Glomerular visceral epithelial cell (primary cell): Measurements from ENCODE around the gene B9D2.

ENCODE experiments used
- DNase-seq: peaks from one replicate; pipeline ENCODE4 v3.0.0-alpha.2; 2016; ENCODE audit errors: extremely low spot score

The B9D2 gene

DNA sequence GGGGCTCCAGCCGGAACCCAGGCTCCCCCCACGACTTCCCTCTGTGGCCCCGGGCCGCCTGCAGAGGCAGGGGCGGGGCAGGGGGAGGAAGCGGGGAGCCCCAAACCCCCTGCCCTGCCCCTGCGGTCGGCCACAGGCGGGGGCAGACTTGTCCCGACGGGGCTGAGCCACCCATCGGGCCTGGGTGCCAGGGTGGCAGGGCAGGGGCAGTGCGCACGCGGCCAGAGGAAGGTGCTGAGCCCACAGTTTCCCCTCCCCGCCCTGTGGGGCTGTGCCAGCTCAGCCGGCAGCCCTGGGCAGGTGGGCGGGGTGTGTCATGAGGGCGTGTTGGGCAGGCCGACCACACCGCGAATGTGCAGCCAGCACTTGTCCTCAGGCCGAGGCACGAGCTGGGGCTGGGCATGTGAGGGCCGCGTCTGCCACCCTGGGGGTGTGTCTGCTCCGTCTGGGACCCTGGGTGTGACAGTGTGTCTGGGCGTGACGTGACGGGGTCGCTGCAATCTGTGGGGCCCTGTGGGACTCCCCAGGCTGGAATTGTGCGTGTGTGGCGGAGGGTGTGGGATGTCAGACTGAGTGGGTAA is 36.3 kb downstream of the B9D2 start:
- DNase-seq: peak; percentile 86

GRCh38 chr19:41327076-41327575 is 36.8 kb downstream of the B9D2 start:
- DNase-seq: no peak

DNA sequence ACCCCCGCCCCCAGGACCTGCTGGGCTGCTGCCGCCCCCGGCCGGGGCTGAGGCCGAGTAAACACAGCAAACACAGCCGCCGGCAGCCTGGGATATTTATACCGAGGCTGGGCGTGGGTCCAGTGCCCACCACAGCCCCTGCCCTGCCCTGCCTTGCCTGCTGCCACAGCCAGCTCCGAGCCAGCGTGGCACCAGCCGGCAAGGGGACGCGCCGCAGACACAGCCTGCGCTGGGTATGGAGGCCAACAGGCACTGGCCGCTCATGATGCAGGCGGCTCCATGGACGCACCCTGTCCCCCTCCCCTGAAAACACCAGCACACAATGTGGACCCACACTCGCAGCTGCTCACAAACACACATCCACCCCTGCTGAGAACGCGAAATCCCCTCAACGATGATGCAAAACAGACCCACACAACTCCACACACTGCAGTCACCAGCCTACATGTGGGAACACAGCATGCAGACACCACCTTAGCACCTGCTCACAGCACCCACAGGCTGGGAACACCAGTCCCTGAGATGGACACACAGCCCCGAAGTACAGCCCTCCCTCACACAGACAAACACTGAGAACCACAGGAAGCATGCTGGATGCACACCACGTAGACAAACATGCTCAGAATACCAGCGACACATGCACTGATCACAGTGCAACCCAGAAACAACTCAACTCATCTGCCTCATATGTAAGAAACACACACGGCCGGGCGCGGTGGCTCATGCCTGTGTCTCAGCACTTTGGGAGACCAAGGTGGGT is 37.8 kb downstream of the B9D2 start:
- DNase-seq: peak; percentile 78

DNA sequence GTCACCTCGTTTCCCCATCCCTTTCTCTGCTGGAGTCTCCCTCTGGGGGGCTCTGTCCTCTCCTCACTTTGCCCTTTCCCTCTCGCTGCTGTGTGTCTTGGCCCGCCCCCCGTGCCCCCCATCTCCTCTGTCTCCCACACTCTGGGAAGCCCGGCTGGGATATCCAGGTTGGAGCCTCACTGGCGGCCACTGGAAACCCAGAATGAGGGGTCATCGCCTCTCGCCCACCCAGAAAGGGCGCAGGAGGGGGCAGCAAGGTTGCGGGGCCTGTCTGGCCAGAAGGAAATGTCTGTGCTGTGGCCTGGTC is 38.4 kb downstream of the B9D2 start:
- DNase-seq: no peak

- DNase-seq: peak; percentile 80
These were observed 38.9 kb downstream of the B9D2 start for GRCh38 chr19:41324921-41325639.

- DNase-seq: no peak
These were observed 39.7 kb downstream of the B9D2 start for GRCh38 chr19:41324231-41324702.

DNA sequence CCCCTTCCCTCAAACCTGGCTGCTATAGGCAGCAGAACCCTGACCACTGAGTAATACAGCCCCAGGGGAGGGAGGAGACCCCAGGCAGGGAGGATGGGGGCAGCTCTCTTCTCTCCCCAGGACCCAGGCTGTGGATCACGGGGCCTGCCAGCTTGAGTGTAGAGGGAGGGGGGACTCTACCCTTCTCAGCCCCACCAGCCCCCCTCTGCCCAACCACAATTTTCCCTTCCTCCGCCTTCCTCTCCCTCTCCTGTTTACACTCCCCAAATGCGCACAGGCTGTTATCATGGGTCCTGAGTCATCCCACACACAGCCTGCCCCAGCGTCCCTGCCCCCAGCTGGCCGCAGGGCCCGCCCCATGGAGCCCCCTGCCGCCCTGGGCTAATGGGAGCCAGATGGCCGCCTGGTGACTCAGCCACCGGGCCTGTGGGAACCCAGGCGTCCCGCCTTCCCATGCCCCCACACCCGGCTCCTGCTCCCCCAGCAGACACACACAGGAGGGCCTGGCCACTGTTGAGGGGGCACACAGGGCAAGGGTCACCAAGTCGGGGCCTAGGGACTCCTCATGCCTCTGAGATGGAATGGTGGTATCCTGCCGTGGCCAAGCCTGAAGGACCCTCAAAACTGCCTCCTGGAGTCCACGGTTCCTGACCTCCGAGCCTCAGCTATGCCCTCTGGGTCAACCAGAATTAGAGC is 40.4 kb downstream of the B9D2 start:
- peak; percentile 96 for DNase-seq

DNA sequence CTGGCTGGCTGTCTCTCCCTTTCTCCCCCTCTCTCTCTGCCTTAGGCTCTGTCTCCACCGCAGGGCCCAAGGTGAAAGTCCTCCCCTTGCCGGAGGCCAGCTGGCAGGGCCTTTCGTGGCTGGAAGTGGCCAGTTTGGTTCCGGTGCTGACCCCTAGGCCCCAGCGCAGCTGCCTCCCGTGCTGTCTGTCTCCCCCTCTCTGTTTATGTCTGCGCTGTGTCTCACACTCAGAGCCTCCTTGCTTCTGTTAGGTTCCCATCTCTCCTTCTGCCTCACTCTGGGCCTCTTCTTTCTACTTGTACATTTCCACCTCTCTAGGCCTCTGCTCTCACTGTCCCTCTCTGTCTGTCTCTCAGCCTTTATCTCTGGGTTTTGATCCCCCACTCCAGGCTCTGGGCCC is 40.9 kb downstream of the B9D2 start:
- peak; percentile 65 for DNase-seq

- no peak for DNase-seq
These were observed 41.5 kb downstream of the B9D2 start for GRCh38 chr19:41322451-41322850.

- peak; percentile 90 for DNase-seq
These were observed 42.2 kb downstream of the B9D2 start for GRCh38 chr19:41321600-41322270.

DNA sequence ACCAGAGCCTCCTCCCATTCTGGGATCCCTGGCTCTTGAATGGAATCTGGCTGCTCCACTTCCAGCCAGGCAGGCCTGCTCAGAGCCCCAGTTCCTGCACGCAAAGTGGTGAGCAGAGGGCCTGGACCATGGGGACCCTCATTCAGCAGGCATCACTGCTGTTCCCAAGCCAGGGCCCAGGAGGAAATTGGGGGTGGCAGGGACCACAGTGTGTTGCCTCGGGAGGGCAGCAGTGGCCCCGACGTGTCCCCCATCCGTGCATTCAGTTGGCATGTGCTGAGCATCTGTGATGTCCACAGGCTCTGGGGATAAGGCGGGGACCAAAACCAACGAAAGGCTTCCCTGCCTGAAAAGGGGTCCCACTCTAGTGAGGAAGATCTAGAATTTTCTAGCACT is 42.7 kb downstream of the B9D2 start:
- no peak for DNase-seq

DNA sequence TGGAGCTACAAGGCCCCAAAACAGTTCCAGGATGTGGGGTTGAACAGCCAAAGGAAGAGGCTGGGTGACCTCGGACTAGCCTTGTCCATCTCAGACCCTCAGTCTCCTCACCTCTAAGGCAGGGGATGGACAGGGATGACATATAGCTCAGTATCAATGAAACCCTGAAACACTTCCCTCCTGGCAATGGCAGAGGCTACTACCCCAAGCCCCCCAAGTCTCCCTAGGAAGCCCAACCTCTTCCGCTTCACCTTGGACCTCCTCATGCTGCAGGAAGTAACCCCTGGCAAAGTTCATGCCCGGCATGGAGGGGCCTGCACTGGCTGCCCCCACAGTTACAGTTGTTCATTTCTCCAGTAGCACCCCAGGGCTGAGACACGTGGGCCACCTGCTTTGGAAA is 43.4 kb downstream of the B9D2 start:
- DNase-seq: no peak

DNA sequence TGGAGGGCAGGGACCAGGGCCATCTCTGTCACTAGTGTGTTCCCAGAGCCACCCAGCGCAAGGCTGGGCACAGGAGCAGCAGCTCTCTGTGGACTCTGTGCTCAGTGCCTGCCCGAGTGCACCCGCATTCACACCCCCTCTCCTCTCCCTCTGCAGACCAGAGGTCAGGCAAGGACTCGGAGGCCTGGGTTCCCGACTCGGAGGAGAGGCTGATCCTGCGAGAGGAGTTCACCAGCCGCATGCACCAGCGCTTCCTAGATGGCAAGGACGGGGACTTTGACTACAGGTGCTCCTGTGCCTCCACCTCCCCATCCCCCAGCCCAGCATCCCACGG is 43.8 kb downstream of the B9D2 start:
- no peak for DNase-seq

DNA sequence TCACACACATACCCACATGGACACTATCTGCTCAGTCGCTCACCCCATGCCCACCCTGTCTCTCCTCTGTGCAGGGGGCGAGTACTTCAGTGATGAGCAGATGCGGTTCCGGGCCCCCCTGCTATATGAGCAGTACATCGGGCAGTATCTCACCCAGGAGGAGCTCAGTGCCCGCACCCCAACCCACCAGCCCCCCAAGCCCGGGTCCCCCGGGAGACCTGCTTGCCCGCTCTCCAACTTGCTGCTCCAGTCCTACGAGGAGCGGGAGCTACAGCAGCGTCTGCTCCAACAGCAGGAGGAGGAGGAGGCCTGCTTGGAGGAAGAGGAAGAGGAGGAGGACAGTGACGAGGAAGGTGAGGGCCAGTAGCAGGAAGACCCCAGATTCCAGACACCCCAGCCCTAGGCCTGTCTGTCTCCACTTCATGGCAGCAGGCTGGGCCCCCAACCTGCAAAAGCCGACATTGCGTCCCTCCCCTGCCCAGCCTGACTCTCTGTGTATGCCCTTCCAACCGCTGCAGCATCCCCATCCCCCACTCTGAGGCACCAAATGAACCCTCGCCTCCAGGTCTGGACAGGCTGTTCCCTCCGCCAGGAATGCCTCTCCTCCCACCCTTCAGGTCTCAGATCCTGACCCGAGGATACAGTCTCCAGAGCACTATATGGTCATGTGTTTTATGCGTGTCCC is 44.3 kb downstream of the B9D2 start:
- DNase-seq: no peak

- DNase-seq: no peak
These were observed 45.1 kb downstream of the B9D2 start for GRCh38 chr19:41318696-41319499.

GRCh38 chr19:41316306-41316920 is 47.5 kb downstream of the B9D2 start:
- no peak for DNase-seq

DNA sequence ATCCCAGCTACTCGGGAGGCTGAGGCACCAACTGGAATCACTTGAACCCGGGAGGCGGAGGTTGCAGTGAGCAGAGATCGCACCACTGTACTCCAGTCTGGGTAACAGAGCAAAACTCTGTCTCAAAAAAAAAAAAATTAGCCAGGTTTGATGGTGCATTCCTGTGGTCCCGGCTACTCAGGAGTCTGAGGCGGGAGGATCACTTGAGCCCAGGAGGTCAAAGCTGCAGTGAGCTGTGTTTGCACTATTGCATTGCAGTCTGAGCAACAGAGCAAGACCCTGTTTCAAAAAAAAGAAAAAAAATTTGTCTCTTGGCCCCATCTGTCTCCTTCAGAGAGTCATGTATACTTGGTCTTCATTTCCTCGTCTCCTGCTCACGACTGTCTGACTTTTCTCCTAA is 52.3 kb downstream of the B9D2 start:
- peak; percentile 24 for DNase-seq

GRCh38 chr19:41311072-41311471 is 52.9 kb downstream of the B9D2 start:
- DNase-seq: no peak

DNA sequence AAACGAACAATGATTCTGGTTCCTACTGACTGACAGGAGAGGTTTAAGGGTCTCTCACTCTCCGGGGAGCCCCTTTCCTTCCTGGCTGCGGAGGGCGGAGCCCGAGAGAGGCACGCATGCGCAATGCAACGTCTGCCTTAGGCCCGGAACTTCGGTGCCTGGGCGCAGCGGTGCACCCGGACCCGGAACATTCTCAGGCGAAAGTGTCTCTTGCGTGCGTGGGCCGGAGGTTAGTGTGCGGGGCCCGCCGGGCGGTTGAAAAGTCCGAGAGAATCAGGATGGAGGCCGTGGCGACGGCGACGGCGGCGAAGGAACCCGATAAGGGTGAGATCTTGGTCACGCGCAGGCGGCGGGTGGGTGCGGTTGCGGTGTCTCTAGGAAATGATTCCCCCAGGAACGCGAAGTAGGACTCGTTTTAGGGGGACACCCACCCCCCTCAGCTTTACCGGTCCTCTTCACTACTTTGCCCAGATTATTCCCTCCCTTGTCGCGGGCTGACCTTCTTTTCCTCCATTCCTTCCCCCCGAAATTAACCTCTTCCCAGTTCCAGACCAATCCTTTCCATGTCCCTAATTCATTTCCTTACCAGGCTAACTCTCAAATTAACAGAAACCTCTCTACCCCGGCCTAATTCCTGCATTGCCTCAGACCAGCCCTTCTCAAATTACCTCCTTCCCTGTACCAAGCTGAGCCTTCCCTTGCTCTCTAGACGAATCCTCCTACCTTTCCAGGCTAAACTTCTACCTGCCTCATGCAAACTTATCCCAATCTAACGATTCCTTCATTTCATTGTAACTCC is 53.7 kb downstream of the B9D2 start, which contains the start of gene CCDC97:
Gene CCDC97, plus strand, starts transcription at position 140 of the 799 bp plus-strand sequence. Its CDS starts 139 bp downstream, at position 279.
- peak; percentile 89 for DNase-seq
